Measurements from ENCODE around the gene PDZD2.

Gene PDZD2

DNA sequence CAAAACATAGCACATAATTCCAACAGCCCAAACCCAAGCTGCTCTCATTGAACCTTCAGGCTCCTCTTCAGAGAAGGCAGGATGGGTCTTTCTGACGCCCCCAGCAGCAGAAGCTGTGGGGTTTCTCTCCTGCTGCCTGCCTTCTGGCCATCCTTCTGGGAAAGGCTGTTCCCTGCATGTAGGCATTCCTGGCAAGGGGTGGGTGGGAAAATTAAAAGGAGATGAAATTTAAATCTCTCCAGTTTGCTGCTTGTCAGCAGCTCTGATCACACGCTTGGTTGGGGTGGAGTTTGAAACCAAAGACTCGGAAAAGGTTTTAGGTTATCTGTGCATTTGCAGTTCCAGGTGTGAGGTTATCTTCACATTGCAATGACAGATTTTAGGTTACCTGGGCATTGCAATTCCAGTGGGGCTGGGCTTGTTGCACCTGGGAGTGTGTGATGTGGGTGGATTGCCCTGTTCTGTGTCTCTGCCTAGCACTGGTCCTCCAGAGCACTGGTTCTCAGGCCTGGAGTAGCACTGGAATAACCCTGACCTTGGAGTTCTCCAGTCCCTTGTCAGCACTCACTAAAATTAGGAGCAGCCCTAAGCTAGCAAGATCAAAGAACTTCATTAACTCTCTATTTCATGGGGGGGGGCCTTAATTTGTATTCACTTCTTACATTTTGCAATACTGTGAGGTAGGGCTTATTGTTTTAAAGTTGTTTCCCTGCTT lies 109.7 kb downstream of the PDZD2 start:
- no peaks in the 10 kb centered on the region for H3K27me3 ChIP-seq (ENCODE audit: insufficient read depth, low read length)
- no peaks in the 10 kb centered on the region for H3K36me3 ChIP-seq (ENCODE audit: control insufficient read depth in 1 of 2, insufficient read depth in 2 of 2, low read length in 2 of 2)
- H4K8ac ChIP-seq (ENCODE audit: low read depth, low read length): no peak overlapping the region
- no peak overlapping the region for H2AK5ac ChIP-seq (ENCODE audit: low read length)
- H3K27ac ChIP-seq (ENCODE audit: low read depth, low read length): no peak overlapping the region
- no peak for DNase-seq
- H3K4ac ChIP-seq (ENCODE audit: low read depth, low read length): no peak overlapping the region
- H3K23ac ChIP-seq (ENCODE audit: low read length): no peak overlapping the region
- no peak overlapping the region for H3K18ac ChIP-seq (ENCODE audit: low read length)
- no peak overlapping the region for H3K4me2 ChIP-seq (ENCODE audit: low read length)
- H3K79me2 ChIP-seq (ENCODE audit: control insufficient read depth, insufficient read depth, low read length, poor library complexity): no peaks in the 10 kb centered on the region
- no CpG with 5 or more reads among the region's 3 CpGs for WGBS (ENCODE audit: extremely low coverage, insufficient coverage, insufficient read length)
- no peak overlapping the region for H2AFZ ChIP-seq (ENCODE audit: insufficient read depth, low read length, poor library complexity)
- no peaks in the 10 kb centered on the region for H3K79me1 ChIP-seq (ENCODE audit: low read length)
- H3K4me3 ChIP-seq (ENCODE audit: low read depth, low read length): no peak overlapping the region
- no peak overlapping the region for H2BK5ac ChIP-seq (ENCODE audit: low read depth, low read length, poor library complexity)
- H3K9me3 ChIP-seq (ENCODE audit: insufficient read depth, low read depth, low read length): no peaks in the 10 kb centered on the region
- no peak overlapping the region for H4K12ac ChIP-seq (ENCODE audit: low read depth, low read length)
- H2BK12ac ChIP-seq (ENCODE audit: low read length): no peak overlapping the region
- no peak overlapping the region for H4K91ac ChIP-seq (ENCODE audit: low read depth, low read length)
- H2BK120ac ChIP-seq (ENCODE audit: insufficient read depth, low read length, poor library complexity): no peak overlapping the region
- H3K9ac ChIP-seq (ENCODE audit: low read length): peak overlapping the region; percentile 54
- H3K4me1 ChIP-seq (ENCODE audit: control insufficient read depth in 1 of 2, insufficient read depth in 2 of 2, low read length in 2 of 2): no peaks in the 10 kb centered on the region
- H3K14ac ChIP-seq (ENCODE audit: low read length): no peak overlapping the region

GRCh38 chr5:31750215-31750614 lies 111.3 kb downstream of the PDZD2 start:
- Histone ChIP-seq H3K9ac (ENCODE audit: low read length) (no peak overlapping the region), H3K4me2 (ENCODE audit: low read length) (no peak overlapping the region), H3K9me3 (ENCODE audit: insufficient read depth, low read depth, low read length) (no peaks in the 10 kb centered on the region), H4K8ac (ENCODE audit: low read depth, low read length) (no peak overlapping the region), H2BK120ac (ENCODE audit: insufficient read depth, low read length, poor library complexity) (no peak overlapping the region), H3K4me3 (ENCODE audit: low read depth, low read length) (no peak overlapping the region), H2AFZ (ENCODE audit: insufficient read depth, low read length, poor library complexity) (no peak overlapping the region), H3K23ac (ENCODE audit: low read length) (no peak overlapping the region), H3K27ac (ENCODE audit: low read depth, low read length) (no peak overlapping the region), H2BK5ac (ENCODE audit: low read depth, low read length, poor library complexity) (no peak overlapping the region), H3K79me2 (ENCODE audit: control insufficient read depth, insufficient read depth, low read length, poor library complexity) (no peaks in the 10 kb centered on the region), H2BK12ac (ENCODE audit: low read length) (no peak overlapping the region), H2AK5ac (ENCODE audit: low read length) (no peak overlapping the region), H3K4me1 (ENCODE audit: control insufficient read depth in 1 of 2, insufficient read depth in 2 of 2, low read length in 2 of 2) (no peaks in the 10 kb centered on the region), H3K4ac (ENCODE audit: low read depth, low read length) (no peak overlapping the region), H4K12ac (ENCODE audit: low read depth, low read length) (no peak overlapping the region), H3K79me1 (ENCODE audit: low read length) (no peaks in the 10 kb centered on the region), H3K14ac (ENCODE audit: low read length) (no peak overlapping the region), H3K18ac (ENCODE audit: low read length) (no peak overlapping the region), H4K91ac (ENCODE audit: low read depth, low read length) (no peak overlapping the region), H3K36me3 (ENCODE audit: control insufficient read depth in 1 of 2, insufficient read depth in 2 of 2, low read length in 2 of 2) (no peaks in the 10 kb centered on the region), H3K27me3 (ENCODE audit: insufficient read depth, low read length) (no peaks in the 10 kb centered on the region)
- DNase-seq: no peak
- WGBS (ENCODE audit: extremely low coverage, insufficient coverage, insufficient read length): no CpG with 5 or more reads among the region's 12 CpGs

DNA sequence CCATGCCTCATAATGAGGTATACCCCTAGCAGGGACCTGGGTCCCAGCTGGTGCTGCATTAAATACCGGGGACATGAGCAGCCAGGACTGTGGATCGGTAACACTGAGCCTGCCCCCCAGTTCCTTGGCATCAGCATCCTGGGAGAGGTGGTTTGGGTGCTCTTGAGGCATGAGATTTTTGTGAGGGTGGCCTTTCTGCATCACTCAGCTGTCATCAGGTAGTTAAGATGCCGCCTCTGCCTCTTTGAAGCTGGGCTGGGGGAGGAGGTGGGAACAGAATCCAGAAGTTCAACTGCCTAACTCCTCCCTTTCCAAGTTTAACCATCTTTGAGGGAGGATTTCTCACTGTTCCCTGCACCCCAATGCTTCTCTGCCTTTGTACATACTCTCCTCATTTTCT lies 112.7 kb downstream of the PDZD2 start:
- no CpG with 5 or more reads among the region's 3 CpGs for WGBS (ENCODE audit: extremely low coverage, insufficient coverage, insufficient read length)
- H3K4me3 ChIP-seq (ENCODE audit: low read depth, low read length): no peak overlapping the region
- no peak overlapping the region for H4K91ac ChIP-seq (ENCODE audit: low read depth, low read length)
- no peaks in the 10 kb centered on the region for H3K27me3 ChIP-seq (ENCODE audit: insufficient read depth, low read length)
- H2BK12ac ChIP-seq (ENCODE audit: low read length): no peak overlapping the region
- H3K4me2 ChIP-seq (ENCODE audit: low read length): no peak overlapping the region
- no peak overlapping the region for H4K12ac ChIP-seq (ENCODE audit: low read depth, low read length)
- no peak overlapping the region for H3K9ac ChIP-seq (ENCODE audit: low read length)
- no peak overlapping the region for H3K14ac ChIP-seq (ENCODE audit: low read length)
- no peak overlapping the region for H2AFZ ChIP-seq (ENCODE audit: insufficient read depth, low read length, poor library complexity)
- no peak overlapping the region for H4K8ac ChIP-seq (ENCODE audit: low read depth, low read length)
- no peak overlapping the region for H3K27ac ChIP-seq (ENCODE audit: low read depth, low read length)
- H3K79me1 ChIP-seq (ENCODE audit: low read length): no peaks in the 10 kb centered on the region
- no peak overlapping the region for H2AK5ac ChIP-seq (ENCODE audit: low read length)
- no peak overlapping the region for H3K18ac ChIP-seq (ENCODE audit: low read length)
- no peaks in the 10 kb centered on the region for H3K36me3 ChIP-seq (ENCODE audit: control insufficient read depth in 1 of 2, insufficient read depth in 2 of 2, low read length in 2 of 2)
- no peak for DNase-seq
- no peak overlapping the region for H2BK5ac ChIP-seq (ENCODE audit: low read depth, low read length, poor library complexity)
- H3K79me2 ChIP-seq (ENCODE audit: control insufficient read depth, insufficient read depth, low read length, poor library complexity): no peaks in the 10 kb centered on the region
- H3K9me3 ChIP-seq (ENCODE audit: insufficient read depth, low read depth, low read length): no peaks in the 10 kb centered on the region
- no peak overlapping the region for H3K23ac ChIP-seq (ENCODE audit: low read length)
- no peak overlapping the region for H2BK120ac ChIP-seq (ENCODE audit: insufficient read depth, low read length, poor library complexity)
- H3K4ac ChIP-seq (ENCODE audit: low read depth, low read length): no peak overlapping the region
- no peaks in the 10 kb centered on the region for H3K4me1 ChIP-seq (ENCODE audit: control insufficient read depth in 1 of 2, insufficient read depth in 2 of 2, low read length in 2 of 2)

- no peak overlapping the region for H2BK12ac ChIP-seq (ENCODE audit: low read length)
- no peak overlapping the region for H3K4me2 ChIP-seq (ENCODE audit: low read length)
- H3K27ac ChIP-seq (ENCODE audit: low read depth, low read length): no peak overlapping the region
- no peak overlapping the region for H4K8ac ChIP-seq (ENCODE audit: low read depth, low read length)
- no peak overlapping the region for H3K4ac ChIP-seq (ENCODE audit: low read depth, low read length)
- no peak overlapping the region for H2BK120ac ChIP-seq (ENCODE audit: insufficient read depth, low read length, poor library complexity)
- H3K36me3 ChIP-seq (ENCODE audit: control insufficient read depth in 1 of 2, insufficient read depth in 2 of 2, low read length in 2 of 2): no peaks in the 10 kb centered on the region
- no peak overlapping the region for H4K91ac ChIP-seq (ENCODE audit: low read depth, low read length)
- H3K9ac ChIP-seq (ENCODE audit: low read length): no peak overlapping the region
- no peak overlapping the region for H2BK5ac ChIP-seq (ENCODE audit: low read depth, low read length, poor library complexity)
- no peaks in the 10 kb centered on the region for H3K27me3 ChIP-seq (ENCODE audit: insufficient read depth, low read length)
- H3K14ac ChIP-seq (ENCODE audit: low read length): no peak overlapping the region
- H3K79me1 ChIP-seq (ENCODE audit: low read length): no peaks in the 10 kb centered on the region
- H3K9me3 ChIP-seq (ENCODE audit: insufficient read depth, low read depth, low read length): no peaks in the 10 kb centered on the region
- H3K23ac ChIP-seq (ENCODE audit: low read length): no peak overlapping the region
- no CpG with 5 or more reads among the region's 9 CpGs for WGBS (ENCODE audit: extremely low coverage, insufficient coverage, insufficient read length)
- no peaks in the 10 kb centered on the region for H3K79me2 ChIP-seq (ENCODE audit: control insufficient read depth, insufficient read depth, low read length, poor library complexity)
- no peak overlapping the region for H2AFZ ChIP-seq (ENCODE audit: insufficient read depth, low read length, poor library complexity)
- H2AK5ac ChIP-seq (ENCODE audit: low read length): no peak overlapping the region
- DNase-seq: no peak
- no peak overlapping the region for H3K4me3 ChIP-seq (ENCODE audit: low read depth, low read length)
- H4K12ac ChIP-seq (ENCODE audit: low read depth, low read length): no peak overlapping the region
- H3K18ac ChIP-seq (ENCODE audit: low read length): no peak overlapping the region
- H3K4me1 ChIP-seq (ENCODE audit: control insufficient read depth in 1 of 2, insufficient read depth in 2 of 2, low read length in 2 of 2): no peaks in the 10 kb centered on the region
These were observed 114.9 kb downstream of the PDZD2 start for GRCh38 chr5:31753700-31754357.
